Breast epithelium (tissue), 4 donors: Measurements from ENCODE around the gene MYBBP1A. TPM values are rescaled to one million over a fixed set of nuclear protein-coding genes. Genes with fewer than 3 reads are reported as not detected.

Experiments
- DNase-seq, 2 donors: peaks; one replicate each; pipeline ENCODE4 v3.0.0-alpha.2; 2019; ENCODE audit warnings: low spot score in 2 of 2
- H3K27ac ChIP-seq, 2 donors: fragments of 200-600 bp; sonication (generic) in 1 of 2; one replicate each; pipeline ENCODE4 v1.5.1; 2016 to 2019; ENCODE audit warnings: mild to moderate bottlenecking in 1 of 2
- H3K27me3 ChIP-seq, 2 donors: fragments of 200-600 bp; sonication (generic) in 1 of 2; one replicate each; pipeline versions ENCODE4 v1.5.1 to v1.6.0; 2017 to 2019; ENCODE audit warnings: control low read depth in 1 of 2, mild to moderate bottlenecking in 1 of 2
- H3K36me3 ChIP-seq: fragments of 200-600 bp; one replicate; pipeline ENCODE4 v1.5.1; 2019
- H3K4me1 ChIP-seq, 2 donors: fragments of 200-600 bp; sonication (generic); one replicate each; pipeline ENCODE4 v1.5.1; 2016 to 2019; ENCODE audit warnings: control low read depth in 1 of 2
- H3K4me3 ChIP-seq, 3 donors: fragments of 200-600 bp; sonication (generic); 1 replicate in 2 of 3; 2 replicates in 1 of 3; pipeline ENCODE4 v1.5.1; 2016 to 2019; ENCODE audit warnings: mild to moderate bottlenecking in 3 of 3, moderate library complexity in 2 of 3
- H3K9me3 ChIP-seq, 2 donors: fragments of 200-600 bp; sonication (generic) in 1 of 2; one replicate each; pipeline ENCODE4 v1.5.1; 2016 to 2019; ENCODE audit warnings: control low read depth in 1 of 2
- CTCF ChIP-seq, 3 donors: fragments of 450-650 bp; IDR thresholded peaks; one replicate each; pipeline ENCODE4 v1.5.1; 2016 to 2017; ENCODE audit warnings: antibody characterized with exemption in 3 of 3, mild to moderate bottlenecking in 3 of 3, moderate library complexity in 3 of 3
- POLR2A ChIP-seq: fragments of 450-650 bp; IDR thresholded peaks from one replicate; pipeline ENCODE4 v1.6.1; 2016; ENCODE audit warnings: antibody characterized with exemption, mild to moderate bottlenecking, moderate library complexity
- POLR2AphosphoS5 ChIP-seq, 3 donors: sonication (generic); formaldehyde crosslinking; IDR thresholded peaks; one replicate each; pipeline ENCODE4 v1.6.1; 2017; ENCODE audit warnings: antibody characterized with exemption in 3 of 3
- intact Hi-C: fragments of 100-400 bp; cut with DNase I; formaldehyde crosslinking; loops from one replicate; pipeline ENCODE4 v1.15.1; 2023; ENCODE audit warnings: low total_unique reads
- total RNA-seq, 3 donors: library from RNA; depleted of rRNA; stranded (reverse); fragments of >200 nt; gene quantifications; one replicate each; pipeline ENCODE4 v1.1.0, GENCODE V29; 2016

MYBBP1A gene
- total RNA-seq, 3 donors from 2014 or later: 26.9 to 61.6 (median 50.1) TPM

GRCh38 chr17:4555873-4556759 is 932 bp upstream of the MYBBP1A start:
- no peak for DNase-seq
- intact Hi-C loops: no loop called here
- TF ChIP-seq CTCF (IDR thresholded peaks at IDR 0.05) (no peak), POLR2A (no peak), POLR2AphosphoS5 (IDR thresholded peaks at IDR 0.05) (no peak)

GRCh38 chr17:4554441-4554996 is 665 bp downstream of the MYBBP1A start:
- TF ChIP-seq CTCF (IDR thresholded peaks at IDR 0.05): no peak
- TF ChIP-seq POLR2A: no peak
- TF ChIP-seq POLR2AphosphoS5 (IDR thresholded peaks at IDR 0.05): no peak
- peak overlapping the region; percentile 71 to 93 (median 88) for H3K4me3 ChIP-seq
- no peaks in the 10 kb centered on the region for H3K9me3 ChIP-seq
- H3K27me3 ChIP-seq: no peaks in the 10 kb centered on the region
- DNase-seq: no peak
- intact Hi-C loops: no loop called here
- H3K27ac ChIP-seq: peak overlapping the region; percentile 78 to 83
- no peaks in the 10 kb centered on the region for H3K36me3 ChIP-seq
- H3K4me1 ChIP-seq: peaks cover 7 to 31% of the 10 kb centered on the region in 2 donors

More at GRCh38 chr17:4555873-4556759, 932 bp upstream of the MYBBP1A start:
- Histone ChIP-seq H3K9me3 (no peaks in the 10 kb centered on the region), H3K27me3 (no peaks in the 10 kb centered on the region), H3K4me1 (peaks cover 7 to 23% of the 10 kb centered on the region in 2 donors), H3K36me3 (no peaks in the 10 kb centered on the region), H3K27ac (peak overlapping the region; percentile 78 to 83), H3K4me3 (peak overlapping the region; percentile 71 to 93 (median 88))

DNA sequence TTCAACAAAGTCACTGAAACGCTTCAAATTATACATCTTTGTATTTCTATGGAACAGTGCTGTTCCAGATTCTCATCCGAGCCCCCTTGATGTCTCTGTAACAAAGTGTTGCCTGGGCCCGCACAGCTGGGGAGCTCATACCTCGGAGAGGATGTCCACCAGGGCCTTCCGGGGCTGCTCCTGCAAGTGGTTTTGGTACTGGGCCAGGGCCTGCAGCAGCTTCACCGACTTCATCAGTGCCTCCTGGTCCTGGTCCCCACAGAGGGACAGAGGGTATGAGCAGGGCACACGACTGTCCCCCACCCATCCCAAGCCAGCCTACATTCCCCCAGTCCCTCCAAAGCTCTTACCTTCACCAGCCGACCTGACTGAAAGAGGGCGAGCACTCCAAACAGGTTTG is 1.5 kb downstream of the MYBBP1A start:
- Histone ChIP-seq H3K27ac (no peak overlapping the region), H3K4me1 (peaks cover 7 to 30% of the 10 kb centered on the region in 2 donors), H3K9me3 (no peaks in the 10 kb centered on the region), H3K4me3 (peak overlapping the region in 1 of 3 donors; percentile 93), H3K27me3 (no peaks in the 10 kb centered on the region), H3K36me3 (no peaks in the 10 kb centered on the region)
- no peak for TF ChIP-seq CTCF (IDR thresholded peaks at IDR 0.05)
- no peak for TF ChIP-seq POLR2AphosphoS5 (IDR thresholded peaks at IDR 0.05)
- TF ChIP-seq POLR2A: no peak
- no peak for DNase-seq
- intact Hi-C loops: no loop called here

- H3K4me3 ChIP-seq: no peak overlapping the region
- TF ChIP-seq CTCF (IDR thresholded peaks at IDR 0.05) (no peak), POLR2AphosphoS5 (IDR thresholded peaks at IDR 0.05) (no peak), POLR2A (no peak)
- no peak for DNase-seq
- no peaks in the 10 kb centered on the region for H3K27me3 ChIP-seq
- H3K9me3 ChIP-seq: no peaks in the 10 kb centered on the region
- peaks cover 5 to 23% of the 10 kb centered on the region in 2 donors for H3K4me1 ChIP-seq
- H3K36me3 ChIP-seq: peaks cover 8% of the 10 kb centered on the region
- no peak overlapping the region for H3K27ac ChIP-seq
- intact Hi-C loops: no loop called here
Observed at GRCh38 chr17:4551796-4552525, 3.2 kb downstream of the MYBBP1A start.
